Activated T-cell treated with anti-CD3 and anti-CD28 coated beads, Interleukin-2, amount 50 U/mL, for 1 hour (primary cell): ENCODE results near the gene TDRD9.

Experiments used
- DNase-seq: peaks from one replicate; pipeline ENCODE4 v3.0.0-alpha.2; 2020

The TDRD9 gene

DNA sequence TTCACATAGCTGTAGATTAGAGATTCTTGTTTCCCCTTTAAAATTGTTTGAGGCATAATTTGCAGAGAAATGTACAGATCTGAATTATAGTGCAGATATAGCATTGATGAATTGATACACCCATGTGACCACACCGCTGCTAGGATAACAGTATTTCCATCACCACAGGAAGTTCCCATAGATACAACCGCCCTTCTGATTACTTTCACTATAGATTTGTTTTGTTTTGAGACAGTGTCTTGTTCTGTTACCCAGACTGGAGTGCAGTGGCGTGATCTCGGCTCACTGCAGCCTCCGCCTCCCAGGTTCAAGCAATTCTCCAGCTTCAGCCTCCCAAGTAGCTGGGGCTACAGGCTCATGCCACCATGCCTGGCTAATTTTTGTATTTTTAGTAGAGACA, 148.5 kb downstream of the TDRD9 start:
- DNase-seq, result no peak

DNA sequence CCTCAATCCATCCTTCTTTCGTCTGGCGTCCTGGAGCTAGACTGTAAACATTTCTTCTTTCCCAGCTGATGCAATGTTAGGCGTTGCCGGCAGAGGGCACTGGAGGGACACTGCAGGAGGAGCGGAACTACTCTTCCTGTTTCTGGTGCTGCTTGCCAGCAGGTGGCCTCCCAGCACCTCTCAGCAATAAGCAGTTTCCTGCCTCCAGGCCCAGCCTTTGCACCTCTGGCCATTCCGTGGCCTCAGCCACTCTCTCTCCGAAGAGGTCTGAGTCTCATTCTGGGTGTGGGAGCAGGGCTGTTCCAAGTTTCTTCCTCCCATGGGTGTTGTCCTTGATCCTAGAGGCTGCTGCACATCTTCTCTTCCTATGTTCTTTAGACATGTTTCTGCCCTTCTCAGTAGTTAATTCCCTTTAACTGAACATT, 149.8 kb downstream of the TDRD9 start:
- DNase-seq, result peak; percentile 86

DNA sequence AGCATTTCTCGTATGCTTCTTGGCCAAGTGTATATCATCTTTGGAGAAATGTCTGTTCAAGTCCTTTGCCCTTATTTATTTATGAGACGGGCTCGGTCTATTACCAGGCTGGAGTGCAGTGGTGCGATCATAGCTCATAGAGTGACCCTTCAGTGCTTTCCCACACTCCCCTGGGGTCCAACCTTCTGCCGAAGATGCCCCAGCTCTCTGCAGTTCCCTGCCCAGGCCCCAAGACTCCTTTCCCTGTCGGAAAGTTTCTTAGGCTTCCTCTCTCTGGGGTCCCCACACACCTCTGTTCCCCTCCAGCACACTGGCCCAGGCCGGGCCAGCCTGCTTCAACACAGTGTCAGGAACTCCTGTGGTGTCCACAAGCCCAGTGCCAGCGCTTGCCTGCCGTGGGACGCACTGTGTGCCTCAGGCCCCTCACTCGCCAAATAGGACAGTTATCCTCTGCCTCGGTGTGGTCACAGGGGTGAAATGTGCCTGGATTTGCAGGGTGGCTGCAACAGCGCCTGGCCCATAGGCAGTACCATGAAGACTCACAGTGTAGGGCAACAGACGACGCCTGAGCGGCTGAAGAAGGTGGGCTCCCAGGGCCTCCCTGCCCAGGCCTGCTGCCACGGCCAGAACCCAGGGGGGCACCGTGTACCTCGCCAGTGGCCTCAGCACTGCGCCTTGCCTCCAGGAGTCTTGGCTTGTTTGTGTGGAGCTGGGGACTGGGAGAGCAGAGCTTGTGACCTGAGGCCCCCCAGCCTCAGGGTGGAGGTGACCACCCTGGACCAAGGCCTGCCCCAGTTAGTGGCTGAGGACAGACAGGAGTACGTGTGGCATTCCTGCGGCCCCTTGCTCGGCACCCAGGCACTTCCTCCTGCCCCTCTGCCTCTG, 152.4 kb downstream of the TDRD9 start:
- no peak for DNase-seq

DNA sequence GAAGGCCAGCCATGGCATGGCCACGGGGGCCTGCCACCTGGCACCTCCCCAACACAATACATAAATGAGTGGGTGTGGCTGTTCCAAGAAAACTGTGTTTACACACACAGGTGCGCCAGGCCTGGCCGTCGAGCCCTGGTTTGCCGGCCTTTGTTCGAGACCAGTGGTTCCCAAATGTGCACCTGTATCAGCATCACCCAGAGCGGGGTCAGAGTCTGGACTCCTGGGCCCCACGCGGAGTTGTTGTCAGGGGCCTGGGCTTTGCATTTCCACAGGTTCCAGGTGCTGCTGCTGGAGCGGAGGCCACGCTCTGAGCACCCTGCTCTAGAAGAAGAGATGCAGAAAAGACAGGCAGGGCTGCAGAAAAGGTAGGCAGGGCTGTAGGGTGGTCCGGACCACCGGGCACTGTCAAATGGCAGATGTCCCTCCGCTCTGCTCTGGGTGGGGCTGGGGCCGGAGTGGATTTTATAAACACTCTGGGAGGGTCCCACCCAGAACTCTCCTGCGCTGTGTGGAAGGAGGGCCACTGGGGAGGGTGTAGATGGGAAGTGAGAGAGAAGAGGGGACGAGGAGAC, 153.1 kb downstream of the TDRD9 start:
- DNase-seq, result no peak

DNA sequence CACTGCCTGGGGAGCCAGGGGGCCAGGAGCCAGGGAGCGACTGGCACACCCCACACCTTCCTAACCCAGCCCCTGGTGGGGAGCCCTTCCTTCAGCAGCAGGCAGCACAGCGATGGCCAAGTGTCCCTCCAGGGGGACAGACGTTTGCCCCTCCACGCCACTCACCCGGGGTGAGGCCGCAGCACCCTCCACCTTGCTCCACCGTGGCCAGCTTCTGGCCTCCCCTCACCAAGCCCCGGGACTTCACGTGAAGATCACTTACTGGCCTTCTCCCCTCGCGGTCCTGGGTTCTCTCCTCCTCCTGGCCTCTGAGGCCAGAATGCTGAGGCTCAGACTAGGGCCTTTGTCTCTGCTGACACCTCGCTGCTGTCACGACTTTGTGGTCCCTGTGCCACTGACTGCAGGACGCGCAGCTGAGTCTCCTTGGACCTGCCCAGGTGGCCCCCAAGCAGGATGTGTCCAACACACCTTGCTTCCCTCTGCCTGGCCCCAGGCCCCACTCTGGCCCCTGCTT, 153.8 kb downstream of the TDRD9 start:
- no peak for DNase-seq

DNA sequence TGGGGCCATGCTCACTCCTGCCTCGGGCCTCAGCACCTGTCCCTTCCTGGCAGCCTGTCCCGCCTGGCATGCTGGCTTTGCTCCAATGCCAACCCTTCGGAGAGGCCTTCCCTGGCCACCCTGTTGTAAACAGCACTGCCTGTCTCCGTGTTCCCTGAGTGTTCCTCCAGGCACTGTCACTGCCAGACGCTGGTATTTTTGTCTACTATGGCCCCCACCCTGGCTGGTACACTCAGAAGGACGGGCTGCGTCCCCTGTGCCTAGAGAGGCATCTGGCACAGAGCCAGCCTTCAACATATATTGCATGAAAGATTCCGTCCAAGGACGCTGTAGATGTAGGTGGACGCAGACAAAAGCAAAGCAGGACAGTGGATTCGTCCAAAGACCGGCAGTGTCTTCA, 154.6 kb downstream of the TDRD9 start:
- DNase-seq, result no peak

DNA sequence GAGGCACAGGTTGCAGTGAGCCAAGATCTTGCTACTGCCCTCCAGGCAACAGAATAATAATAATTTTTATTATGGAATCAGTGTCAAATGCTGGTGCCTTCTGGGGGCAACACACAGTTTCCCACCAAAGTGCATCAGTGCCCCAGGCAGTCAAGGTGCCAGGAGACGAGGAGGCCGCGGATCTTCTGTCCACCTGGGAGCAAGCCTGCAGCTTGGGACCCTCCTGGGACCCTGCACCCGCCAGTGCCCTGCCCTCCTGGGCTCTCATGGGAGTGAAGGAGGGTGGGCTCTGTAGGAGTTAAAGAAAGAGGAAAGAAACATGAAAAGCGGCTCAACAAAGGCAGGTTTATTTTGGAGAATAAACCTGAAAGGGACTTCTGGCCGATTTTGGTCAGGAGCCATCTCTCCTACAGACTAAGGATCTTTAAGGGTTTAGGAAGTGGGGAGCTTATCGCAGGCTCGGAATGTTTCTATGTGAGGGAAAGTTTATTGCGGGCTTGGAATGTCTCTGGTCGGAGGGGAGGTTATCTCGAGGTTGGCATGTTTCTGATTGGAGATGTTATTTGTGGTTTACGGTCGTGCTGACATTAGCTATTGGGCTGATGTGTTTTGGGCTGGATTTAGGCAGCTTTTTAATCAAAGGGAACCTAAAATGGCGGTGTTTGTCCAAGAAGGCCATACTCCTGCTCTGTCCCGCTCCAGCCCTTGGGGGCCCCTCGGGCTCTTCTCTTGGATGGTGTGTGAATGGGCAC, 156.2 kb downstream of the TDRD9 start:
- DNase-seq, result no peak

DNA sequence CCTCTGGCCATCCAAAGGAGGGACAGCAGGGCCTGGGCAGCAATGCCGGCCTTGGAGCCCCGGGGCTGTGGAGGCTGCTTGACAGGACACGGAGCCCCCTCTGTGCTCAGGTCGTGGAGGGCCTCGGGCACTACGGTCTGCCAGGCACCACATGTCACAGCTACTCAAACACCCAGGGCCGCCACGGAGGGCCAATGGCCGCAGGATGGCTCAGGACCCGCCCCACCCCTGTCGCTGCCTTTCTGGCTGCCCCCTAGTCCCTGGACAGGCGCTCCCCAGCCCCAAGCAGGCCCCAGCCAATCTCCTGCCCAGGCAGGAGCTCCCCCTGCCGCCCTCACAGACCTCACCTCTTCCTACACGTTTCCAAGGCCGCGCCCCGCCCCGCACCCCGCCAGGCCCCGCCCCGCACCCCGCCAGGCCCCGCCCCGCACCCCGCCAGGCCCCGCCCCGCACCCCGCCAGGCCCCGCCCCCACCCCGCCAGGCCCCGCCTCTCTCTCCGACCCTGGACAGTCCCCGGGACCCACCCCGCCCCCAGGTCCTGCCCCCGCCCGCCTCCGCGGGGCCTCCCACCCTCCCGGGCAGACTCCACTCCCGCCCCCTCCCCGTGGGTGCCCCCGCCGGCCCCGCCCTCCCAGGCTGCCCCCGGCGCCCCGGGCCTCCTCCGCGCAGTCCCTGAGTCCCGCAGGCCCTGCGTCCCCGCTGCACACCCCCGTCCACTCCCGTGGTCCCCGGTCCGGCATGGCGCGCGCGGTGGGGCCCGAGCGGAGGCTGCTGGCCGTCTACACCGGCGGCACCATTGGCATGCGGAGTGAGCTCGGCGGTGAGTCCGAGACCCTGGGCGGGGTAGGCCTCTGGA, 157.0 kb downstream of the TDRD9 start, which contains the start of gene ASPG:
Gene ASPG (plus strand): TSS at position 669 of the 857 bp plus-strand sequence. CDS start 71 bp downstream, at position 740.
- peak; percentile 18 for DNase-seq

DNA sequence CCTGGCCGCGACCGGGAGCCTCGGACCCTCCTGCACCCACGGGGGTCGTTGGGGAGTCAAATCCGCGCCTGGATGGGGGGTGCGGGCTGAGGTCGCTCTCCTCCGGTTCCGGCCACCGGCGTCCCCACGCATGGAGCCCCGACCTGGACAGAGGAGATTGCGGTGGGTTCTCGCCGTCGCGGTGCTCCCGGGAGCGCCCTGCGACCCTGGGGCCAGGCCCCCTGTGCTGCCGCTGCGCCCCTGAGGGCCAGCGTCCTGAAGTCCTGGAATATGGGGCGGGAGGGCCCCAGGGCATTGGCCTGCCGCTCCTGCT, 157.6 kb downstream of the TDRD9 start:
- DNase-seq, result no peak

DNA sequence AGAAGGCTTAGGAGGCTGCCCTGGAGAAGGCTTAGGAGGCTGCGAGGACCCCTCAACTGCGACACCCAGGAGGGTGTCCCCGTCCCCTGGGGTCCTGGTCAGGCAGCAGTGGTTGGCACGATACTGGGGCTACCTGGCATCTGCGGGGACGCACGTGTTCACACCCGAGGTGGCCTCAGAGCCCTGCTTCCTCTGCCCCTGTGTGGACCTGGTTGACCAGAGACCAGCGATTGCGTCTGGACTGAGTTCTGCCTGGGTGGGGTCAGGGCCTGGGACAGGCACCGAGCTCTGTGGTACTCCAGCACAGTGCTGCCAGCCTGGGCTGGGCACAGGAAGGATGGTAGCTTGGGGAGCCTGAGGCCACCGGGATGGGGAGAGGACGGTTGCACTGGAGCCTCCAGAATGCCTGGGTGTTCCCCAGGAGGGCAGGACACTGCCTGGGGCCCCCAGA, 158.0 kb downstream of the TDRD9 start:
- peak; percentile 15 for DNase-seq

DNA sequence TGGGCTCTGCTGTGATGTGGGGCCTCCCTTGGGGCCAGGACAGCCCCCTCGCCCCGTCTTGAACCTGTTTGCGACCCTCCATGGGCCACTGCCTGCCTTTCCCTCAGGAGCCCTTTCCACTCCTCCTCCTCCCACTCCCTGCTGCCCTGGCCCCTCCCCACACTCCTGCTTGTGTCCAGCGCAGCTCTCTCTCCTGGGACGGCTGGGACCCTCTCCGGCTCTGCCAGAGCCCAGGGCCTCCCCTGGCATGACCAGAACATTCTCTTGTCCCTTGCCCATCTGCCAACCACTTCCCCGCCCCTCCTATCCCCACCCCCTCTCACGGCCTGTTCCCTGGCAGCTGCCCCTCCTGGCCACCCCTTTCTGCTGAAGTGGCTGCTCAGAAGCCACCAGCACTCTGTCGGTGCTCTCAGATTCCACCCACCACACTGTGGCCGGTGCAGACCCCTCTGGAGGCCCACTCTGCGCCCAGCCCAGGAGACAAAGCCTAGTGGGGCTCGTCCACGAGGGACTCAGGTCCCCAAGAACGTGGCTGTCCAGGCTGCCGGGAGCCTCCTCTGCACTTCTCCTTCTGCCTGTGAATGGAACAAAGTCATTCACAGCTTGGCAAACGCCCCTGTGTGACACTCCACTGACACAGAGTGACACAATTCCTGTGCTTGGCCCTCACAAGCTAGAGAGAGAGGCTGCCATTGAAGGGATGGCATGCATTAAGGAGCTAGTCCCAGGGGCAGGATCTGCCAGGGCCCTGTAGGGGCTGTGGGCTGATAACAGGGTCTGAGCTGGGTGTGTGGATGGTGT, 158.6 kb downstream of the TDRD9 start:
- no peak for DNase-seq

DNA sequence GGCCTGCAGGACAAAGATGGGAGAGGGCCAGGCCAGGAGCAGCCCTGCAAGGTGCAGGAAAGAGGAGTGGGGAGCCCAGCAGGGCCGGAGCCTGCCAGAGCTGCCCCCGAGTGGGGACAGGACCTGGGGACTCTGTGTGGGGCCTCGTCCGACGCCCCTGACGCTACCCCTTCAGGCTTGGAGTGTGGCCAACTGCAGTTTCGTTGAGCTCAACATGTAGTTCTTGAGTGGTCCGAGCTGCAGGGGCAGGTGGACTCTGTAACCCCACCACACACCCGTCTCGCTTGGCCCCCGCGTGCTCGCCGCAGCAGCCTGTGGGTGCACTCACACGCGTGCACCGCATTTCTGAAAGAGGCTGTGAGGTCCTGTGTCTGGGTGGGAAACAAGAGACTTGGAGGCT, 159.2 kb downstream of the TDRD9 start:
- no peak for DNase-seq

DNA sequence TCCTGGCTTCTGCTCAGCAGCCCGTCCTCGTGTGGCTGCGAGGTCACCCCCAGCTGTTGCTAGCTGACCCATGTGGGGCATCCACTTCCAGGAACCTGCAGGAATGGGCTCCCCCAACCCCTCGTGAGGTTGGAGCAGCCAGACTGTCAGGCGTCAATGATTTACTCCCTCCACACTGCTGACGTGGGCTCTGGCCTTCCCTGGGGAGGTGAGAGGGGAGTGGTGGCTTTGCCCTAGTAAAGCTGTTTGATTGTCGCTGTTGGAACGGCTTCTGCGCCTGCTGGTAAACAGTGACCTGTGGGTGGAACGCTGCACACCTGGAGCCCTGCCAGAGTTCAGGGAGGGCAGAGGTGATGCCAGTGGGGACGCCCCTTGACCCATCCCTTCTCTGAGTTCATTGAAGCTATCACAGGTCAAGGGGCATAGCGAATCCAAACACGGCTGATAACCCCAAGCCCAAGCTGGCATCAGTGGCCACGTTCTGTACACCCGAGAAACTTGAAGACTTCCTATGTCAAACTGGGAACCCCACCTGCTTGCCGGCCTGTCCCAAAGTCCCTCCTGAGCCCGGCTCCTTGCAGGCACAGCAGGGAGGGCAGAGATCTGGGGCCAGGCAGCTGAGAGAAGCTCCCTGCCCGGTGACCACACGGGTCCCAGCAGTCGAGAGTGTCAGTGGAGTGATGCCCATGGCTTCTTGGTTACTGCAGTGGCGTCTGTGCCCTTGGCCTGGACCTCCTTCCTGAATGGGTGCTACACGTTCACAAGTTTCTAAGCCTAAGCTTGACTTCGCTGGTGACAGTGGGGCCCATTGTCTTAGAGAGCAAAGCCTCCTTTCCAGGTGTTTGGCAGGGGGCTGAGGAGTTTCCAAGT, 160.0 kb downstream of the TDRD9 start:
- no peak for DNase-seq

DNA sequence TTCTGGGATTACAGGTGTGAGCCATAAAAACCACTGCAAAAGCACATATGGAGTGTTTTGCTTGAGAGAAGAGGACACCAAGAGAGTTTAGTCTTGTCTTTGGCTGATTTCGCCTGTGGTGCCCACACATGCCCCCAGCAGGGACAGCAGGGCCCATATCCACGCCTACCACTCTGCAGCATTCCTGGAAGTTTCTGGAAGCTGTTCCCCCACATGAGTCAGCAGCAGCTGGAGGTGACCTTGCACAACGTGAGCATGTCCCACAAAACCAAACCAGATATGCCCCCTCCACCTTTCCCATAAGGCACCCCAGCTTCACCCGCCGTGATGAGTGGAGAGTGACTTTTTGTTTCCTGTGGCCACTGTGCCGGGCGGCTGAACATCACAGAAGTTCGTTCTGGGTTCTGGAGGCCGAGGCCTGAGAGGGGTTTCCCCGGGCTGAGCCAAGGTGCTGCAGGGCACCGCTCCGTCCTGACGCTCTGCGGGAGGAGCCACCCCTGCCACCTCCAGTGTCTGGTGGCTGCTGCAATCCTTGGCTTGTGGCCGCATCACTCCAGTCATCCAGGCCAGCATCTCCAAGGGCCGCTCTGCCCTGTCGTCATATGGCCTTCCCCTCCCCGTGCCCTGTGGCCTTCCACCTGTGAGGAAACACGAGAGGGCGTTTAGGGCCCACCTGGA, 162.0 kb downstream of the TDRD9 start:
- DNase-seq, result no peak

DNA sequence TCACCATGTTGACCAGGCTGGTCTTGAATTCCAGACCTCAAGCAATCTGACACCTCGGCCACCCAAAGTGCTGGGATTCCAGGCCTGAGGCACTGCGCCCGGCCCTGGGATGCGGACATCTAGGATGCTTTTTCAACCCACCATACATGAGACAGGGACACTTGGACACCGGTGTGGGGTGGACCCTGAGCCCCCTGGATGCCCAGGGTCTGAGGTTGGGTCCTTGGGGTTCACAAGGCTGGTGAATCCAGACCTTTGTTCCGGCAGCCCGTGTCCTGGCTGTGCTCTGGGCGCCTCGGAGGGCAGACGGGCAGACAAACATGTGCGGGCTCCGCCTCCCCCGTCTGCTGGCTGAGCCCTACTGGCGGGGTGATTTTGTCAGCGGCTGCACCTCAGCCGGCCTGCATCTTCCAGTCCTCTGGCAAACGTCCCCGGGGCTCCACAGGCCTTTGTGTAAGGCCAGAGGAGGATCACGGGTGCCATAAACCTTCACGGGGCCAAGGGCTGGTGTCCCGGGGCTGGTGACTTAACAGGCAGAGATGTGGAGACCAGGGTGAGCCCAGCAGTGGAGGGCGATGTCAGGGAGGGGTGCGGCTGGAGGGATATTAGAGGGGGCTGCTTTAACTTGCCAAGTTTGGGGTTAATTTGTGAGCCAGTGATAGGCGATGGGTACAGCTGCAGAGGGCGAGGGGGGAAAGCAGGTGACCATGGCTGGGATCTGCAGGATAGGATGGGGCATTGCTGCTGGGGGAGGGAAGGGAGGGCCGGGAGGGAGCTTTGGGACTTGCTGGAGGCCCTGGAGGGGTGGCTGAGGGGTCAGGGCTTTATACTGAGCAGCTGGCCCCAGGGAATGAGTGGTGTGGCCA, 163.0 kb downstream of the TDRD9 start:
- no peak for DNase-seq

DNA sequence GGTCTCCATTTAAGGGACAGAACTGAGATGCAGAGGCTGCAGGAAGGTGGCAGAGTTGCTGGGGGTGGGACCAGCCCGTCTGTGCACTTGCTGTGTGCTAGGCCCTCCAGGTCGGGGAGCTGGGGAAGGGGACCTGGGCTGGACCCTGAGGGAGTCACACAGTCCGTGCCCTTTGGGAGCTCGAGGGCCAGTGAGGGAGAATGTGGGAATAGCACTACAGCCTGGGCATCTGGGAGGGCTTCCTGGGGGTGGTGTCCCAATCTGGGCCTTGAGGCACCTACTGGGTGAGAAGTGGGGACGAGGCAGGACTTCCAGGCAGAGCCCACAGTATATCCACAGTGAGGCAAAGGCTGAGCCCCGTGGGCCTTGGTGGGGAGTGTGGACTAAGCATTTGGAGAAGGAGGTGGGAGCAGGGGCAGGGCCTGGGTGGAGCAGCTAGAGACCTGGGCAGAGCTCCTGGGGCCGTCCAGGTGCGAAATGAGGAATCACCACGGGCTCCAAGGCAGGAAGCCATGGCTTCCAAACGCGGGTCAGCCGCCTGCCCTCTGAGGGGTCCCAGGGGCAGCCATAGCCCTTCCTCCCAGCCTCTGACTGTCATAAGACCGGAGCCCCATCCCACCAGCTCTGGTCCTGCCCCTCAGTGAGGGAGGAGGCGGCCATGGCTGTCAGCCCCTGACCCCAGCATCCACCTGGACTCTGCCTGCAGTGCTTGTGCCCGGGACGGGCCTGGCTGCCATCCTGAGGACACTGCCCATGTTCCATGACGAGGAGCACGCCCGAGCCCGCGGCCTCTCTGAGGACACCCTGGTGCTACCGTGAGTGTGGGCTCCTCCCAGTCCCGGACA, 163.9 kb downstream of the TDRD9 start:
- DNase-seq, result no peak

DNA sequence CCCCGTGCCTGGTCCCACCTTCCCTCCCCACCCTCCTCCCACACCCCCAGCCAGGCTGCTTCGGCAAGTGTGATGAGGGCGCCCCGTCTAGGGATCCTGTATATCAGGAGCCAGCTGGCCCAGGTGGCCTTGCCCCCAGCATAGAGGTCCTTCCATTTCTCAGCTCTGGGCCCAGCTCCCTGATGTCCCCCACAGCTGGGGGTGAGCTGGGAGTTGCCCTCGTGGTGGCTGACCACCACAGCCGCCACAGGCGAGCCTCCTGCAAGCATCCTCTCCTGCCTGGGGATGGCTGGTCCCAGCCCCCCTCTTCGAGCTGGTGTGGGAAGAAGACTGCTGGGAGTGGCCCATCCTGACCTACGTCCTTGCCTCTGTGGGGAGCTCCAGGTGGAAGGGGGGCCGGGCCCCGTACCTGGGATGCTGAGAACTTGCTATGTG, 164.7 kb downstream of the TDRD9 start:
- DNase-seq, result no peak
